Endometrial microvascular endothelial cells (primary cell): ENCODE measurements around the gene LCNL1. TPM values are rescaled to one million over a fixed set of nuclear protein-coding genes. Genes with fewer than 3 reads are reported as not detected.

Experiments used
- in situ Hi-C: cut with HindIII; loops from 2 replicates; pipeline ENCODE4 v1.10.0; 2017; ENCODE audit warnings: low sequenced_read_pairs, low pct_unique_long_range_greater_than_20kb; ENCODE audit errors: inconsistent ontology term
- total RNA-seq: library from RNA; depleted of rRNA; stranded (reverse); fragments of >200 nt; gene quantifications from one replicate; pipeline ENCODE4 v1.2.3, GENCODE V29; 2015; ENCODE audit errors: inconsistent ontology term

The LCNL1 gene
- total RNA-seq, 1 donor from 2014 or later: not detected

GRCh38 chr9:136955943-136956335 is 26.9 kb upstream of the LCNL1 start:
- in situ Hi-C loops: no loop called here

DNA sequence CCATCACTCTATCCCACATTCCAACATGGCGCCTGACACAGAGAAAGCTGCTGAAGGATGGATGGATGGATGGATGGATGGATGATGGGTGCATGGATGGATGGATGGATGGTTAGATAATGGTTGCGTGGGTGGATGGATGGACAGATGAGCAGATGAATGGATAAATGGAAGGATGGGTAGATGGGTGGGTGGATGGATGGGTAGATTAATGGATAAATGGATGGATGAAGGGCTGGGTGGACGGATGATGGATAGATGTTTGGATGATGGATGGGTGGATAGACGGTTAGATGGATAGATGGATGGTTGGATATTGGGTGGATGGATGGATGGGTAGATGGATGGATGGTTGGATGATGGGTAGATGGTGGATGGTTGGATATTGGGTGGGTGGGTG is 26.2 kb upstream of the LCNL1 start:
- in situ Hi-C loops: no loop called here

DNA sequence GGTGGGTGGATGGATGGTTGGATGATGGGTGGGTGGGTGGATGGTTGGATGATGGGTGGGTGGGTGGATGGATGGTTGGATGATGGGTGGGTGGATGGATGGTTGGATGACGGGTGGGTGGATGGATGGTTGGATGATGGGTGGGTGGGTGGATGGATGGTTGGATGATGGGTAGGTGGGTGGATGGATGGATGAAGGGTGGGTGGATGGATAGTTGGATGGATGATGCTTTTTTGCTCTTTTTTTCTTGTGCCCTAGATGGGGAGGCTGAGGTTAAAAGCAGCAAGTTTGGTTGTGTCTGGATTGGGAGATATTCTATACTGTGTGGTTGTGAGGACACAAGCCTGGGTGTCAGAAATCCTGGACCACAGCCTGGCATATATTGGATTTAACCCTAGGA is 25.3 kb upstream of the LCNL1 start:
- in situ Hi-C loops: no loop called here

GRCh38 chr9:136957901-136958300 is 24.9 kb upstream of the LCNL1 start:
- in situ Hi-C loops: no loop called here

GRCh38 chr9:136958473-136958872 is 24.3 kb upstream of the LCNL1 start:
- in situ Hi-C loops: no loop called here

DNA sequence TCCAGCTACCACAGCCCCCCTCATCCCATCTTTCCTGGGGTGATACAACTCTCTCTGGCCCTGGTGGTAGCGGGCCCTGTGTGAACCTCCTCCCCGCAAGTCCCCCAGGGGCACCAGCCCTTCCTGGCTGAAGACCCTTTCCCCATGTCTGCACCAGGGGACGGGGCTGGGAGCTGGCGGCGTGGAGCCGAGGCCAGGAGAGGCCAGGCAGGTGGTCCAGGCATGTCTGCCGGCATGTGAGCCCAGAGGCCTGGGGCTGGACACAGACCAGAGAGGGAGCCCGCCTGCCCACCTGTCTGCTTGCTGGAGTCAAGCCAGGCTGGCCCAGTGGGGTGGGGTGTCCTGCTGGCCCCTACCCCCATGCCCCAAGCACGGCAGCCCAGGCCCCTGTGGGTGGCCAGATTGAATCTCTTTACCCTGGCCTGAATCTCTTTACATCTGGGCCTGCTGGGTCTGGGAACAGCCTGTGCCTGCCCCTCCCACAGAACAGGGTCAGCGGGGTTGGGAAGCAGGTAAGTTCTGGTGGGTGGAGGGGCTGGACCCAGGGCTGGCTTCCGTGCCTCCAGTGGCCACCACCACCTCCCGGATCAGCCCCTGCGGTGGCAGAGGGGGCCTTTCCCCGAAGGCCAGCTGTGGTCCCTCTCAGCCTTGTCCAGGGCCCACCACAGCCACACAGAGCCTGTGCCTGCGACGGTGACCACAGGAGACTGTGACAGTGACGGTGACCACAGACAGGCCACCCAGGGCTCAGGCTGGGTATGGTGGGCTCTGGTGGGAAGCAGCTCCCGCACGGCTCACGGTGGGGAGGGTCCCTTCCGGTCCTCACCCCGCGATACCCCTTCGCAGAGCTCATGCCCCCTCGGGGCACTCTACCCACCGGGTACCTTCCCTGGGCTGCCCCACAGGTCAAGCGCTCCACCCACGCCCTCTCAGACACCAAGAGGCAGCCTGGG is 23.6 kb upstream of the LCNL1 start:
- in situ Hi-C loops: no loop called here

- in situ Hi-C loops: no loop called here
Measured at GRCh38 chr9:136960212-136960937, 22.4 kb upstream of the LCNL1 start.

DNA sequence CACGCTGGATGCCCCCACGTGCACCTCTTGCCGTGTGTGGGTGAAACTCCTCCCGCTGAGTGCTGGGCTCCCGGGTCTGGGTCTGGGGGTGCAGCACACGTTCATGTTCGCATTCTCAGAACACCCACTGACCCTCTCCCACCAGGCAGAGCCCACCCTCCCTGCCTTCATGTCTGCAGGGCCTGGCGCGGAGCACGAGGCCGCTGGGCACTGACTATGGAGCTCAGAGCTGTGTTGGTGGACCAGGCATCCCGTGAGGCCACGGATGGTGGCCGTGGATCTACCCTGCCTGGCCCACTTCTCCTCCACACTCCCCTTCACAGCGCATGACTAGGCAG is 21.9 kb upstream of the LCNL1 start:
- in situ Hi-C loops: no loop called here

DNA sequence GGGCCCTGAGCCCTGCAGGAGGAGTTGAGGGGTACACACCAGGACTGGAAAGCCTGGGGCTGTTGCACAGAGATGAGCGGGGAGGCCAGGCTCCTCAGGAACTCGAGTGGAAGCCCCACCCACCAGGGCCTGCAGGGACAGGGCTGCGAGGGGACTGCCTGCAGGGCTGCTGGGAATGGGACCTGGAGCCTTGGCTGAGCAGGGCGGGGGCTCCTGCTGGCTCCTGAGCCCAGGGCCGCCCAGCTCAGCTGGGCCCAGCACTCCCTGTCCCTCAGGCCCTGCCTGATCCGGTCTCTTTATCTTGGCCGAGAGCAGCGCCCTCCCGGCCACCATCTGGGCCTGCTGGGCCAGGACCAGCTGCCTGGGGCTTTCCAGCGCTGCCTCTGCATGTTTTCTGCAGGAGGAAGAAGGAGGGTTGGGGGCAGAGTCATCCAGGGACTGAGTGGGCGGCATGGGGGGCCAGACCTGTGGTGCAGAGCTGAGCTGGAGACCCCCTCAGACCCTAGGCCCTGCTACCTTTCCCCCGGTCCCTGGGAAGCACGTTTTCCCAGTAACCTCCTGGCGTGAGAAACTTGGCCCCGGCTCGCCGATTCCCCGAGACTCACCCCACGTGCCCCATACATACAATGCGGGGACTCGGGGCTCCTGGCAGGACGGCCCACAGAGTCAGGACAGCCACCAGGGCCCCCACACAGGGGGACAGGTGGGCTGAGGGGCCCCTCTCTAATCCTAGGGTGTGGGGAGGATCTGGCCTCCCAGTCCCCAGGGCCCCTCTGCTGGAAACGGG is 21.3 kb upstream of the LCNL1 start:
- in situ Hi-C loops: no loop called here

GRCh38 chr9:136962163-136962562 is 20.6 kb upstream of the LCNL1 start:
- in situ Hi-C loops: no loop called here

DNA sequence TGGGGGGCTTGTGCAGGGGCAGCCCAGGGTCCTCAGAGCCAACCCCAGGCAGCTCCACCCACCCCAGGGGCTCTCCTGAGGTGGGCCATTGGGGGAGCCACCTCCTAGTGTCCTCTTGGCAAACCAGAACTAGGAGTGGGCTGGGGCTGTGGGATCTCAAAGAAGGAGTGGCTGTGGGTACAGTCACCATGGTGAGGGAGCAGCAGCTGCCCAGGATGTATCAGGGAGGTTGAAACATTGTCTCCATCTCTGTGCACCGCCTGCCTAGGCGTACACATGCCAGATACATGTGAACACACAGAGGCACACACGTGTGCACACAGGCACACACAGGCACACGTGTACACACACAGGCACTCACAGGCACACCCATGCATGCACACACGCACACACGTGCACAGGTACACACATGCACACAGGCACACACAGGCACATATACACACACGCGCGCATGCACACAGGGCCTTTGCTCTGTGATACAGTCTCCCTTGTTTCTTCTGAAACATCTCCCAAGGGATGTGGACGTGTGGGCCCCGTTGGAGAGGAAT is 20.0 kb upstream of the LCNL1 start:
- in situ Hi-C loops: no loop called here

- in situ Hi-C loops: no loop called here
Measured at GRCh38 chr9:136963341-136963740, 19.5 kb upstream of the LCNL1 start.

DNA sequence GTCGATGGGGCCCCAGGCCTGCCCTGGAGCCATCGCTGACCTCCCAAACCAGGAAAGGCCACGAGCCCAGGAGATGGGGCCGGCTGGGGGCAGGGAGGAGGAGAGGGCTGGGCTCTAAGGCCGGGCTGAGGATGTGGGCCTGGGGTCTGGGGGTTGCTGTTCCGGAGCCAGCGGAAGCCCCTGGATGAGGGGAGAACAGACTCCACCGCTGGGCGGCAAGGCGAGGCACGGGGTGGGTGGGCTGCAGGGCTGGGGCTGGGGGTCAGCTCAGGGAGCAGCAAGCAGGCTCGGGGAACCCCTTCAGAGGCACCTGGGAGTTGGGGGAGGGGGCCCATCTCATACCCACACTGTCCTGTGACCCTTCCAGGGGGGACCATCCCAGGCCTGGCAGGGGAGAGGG is 19.0 kb upstream of the LCNL1 start:
- in situ Hi-C loops: no loop called here

GRCh38 chr9:136964171-136964689 is 18.6 kb upstream of the LCNL1 start:
- in situ Hi-C loops: no loop called here

DNA sequence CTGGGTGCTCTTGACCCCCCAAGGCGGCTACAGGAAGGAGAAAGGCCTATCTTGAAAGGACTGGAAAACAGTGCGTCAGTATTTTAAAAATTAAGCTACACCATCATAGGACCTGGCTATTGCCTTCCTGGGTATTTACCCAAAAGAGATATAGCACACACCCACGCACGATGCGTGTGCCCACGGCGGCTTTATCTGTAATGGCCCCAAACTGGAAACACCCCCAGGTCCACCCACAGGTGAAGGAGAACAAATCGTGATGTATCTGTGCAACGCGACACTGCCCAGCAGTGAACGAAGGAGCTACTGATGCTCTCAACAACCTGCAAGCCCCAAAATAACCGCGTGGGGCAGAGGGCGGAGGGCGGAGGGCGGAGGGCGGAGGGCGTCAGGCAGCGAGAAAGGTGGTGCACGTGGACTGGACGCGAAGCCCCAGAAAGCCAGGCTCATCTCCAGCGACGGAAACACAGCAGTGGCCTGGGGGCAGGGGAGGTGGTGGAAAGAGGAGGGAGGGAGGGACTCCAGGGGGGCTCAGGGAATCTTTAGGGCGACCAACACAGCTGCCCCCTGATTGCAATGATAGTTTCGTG is 17.9 kb upstream of the LCNL1 start:
- in situ Hi-C loops: no loop called here

- in situ Hi-C loops: no loop called here
Measured at GRCh38 chr9:136965771-136966484, 16.9 kb upstream of the LCNL1 start.

DNA sequence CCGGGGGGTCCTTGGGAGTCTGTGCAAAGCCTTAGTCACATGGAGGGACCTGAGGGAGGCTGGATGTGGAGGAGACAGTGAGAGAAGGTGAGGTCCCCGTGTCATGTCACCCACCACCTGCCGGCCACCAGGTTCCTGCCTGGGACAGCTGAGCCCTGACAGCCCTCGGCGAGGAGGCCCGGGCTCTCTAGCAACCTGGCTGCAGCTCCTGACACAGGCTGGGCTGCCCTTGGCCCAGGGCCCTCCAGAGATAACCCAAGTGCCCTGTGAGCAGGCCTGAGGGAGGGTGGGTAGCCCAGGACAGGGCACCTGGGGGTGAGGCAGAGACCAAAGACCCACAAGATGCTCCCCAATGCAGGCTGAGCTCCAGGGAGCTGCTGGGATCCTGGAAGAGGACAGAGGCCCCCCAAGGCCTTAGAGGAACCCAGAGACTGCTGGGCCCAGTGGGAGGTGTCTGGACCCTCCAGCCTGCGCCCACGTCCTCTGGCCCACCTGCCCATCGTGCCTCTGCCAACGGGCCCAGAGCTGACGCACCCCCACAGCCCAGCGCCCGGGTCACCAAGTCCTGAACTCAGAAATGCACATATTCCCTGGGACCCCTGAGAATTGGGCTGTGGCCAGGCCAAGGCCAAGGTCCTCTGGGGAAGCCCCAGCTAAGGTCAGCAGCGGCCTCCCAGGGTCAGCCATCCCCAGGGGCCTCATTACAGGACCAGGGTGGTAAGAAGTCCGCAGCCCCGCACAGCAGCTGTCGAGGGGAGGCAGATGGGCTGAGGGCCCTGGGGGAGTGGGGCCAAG is 14.3 kb upstream of the LCNL1 start:
- in situ Hi-C loops: no loop called here
